H1 (cell line): ENCODE measurements around the gene ABHD14A.

Experiments used
- CTCF ChIP-seq, 3 experiments: IDR thresholded peaks; 1 replicate in 2 of 3; 2 replicates in 1 of 3; pipeline versions ENCODE4 v1.5.1 to v1.6.1; 2011; ENCODE audit warnings: low read length in 3 of 3, mild to moderate bottlenecking in 3 of 3, inconsistent platforms in 2 of 3, low read depth in 1 of 3, moderate library complexity in 1 of 3; ENCODE audit not compliant: insufficient read depth in 1 of 3; ENCODE audit errors: control extremely low read depth in 1 of 3
- SP1 ChIP-seq: IDR thresholded peaks from 2 replicates; pipeline ENCODE4 v1.6.1; 2011; ENCODE audit warnings: low read depth, low read length

GRCh38 chr3:51945926-51946705, 28.7 kb upstream of the ABHD14A start:
- no peak for TF ChIP-seq SP1
- TF ChIP-seq CTCF (IDR thresholded peaks at IDR 0.05; ENCODE audit: control extremely low read depth in 1 of 3, insufficient read depth in 1 of 3, low read depth in 1 of 3, low read length in 3 of 3) = no peak
